Chondrocyte (in vitro differentiated cells): Measurements from ENCODE around the gene GP1BB. TPM values are rescaled to one million over a fixed set of nuclear protein-coding genes. Genes with fewer than 3 reads are reported as not detected.

ENCODE experiments used
- DNase-seq: peaks from one replicate; pipeline ENCODE4 v3.0.0; 2021; ENCODE audit warnings: mixed read lengths, low spot score
- H3K27ac Mint-ChIP-seq: one replicate; pipeline ENCODE4 v1.8.0; 2021; ENCODE audit warnings: mild to moderate bottlenecking, moderate library complexity, mixed read lengths; ENCODE audit not compliant: unreplicated experiment
- H3K27me3 Mint-ChIP-seq: 2 replicates; pipeline ENCODE4 v1.8.0; 2021; ENCODE audit warnings: low read depth, mixed read lengths
- H3K36me3 Mint-ChIP-seq: 2 replicates; pipeline ENCODE4 v1.8.0; 2021; ENCODE audit warnings: low read depth, mixed read lengths
- H3K4me1 Mint-ChIP-seq: 2 replicates; pipeline ENCODE4 v1.8.0; 2021; ENCODE audit warnings: low read depth, mild to moderate bottlenecking, mixed read lengths
- H3K4me3 Mint-ChIP-seq: one replicate; pipeline ENCODE4 v1.8.0; 2021; ENCODE audit warnings: mild to moderate bottlenecking, moderate library complexity, mixed read lengths; ENCODE audit not compliant: unreplicated experiment
- H3K9me3 Mint-ChIP-seq: 2 replicates; pipeline ENCODE4 v1.8.0; 2021; ENCODE audit warnings: low read depth, mixed read lengths
- total RNA-seq: library from RNA; stranded (reverse); gene quantifications from 3 replicates; pipeline ENCODE4 v1.2.1, GENCODE V29; 2021
- TF ChIP-seq, protein P1 (sequence below): fragments of 200-600 bp; sonication (generic); IDR thresholded peaks from 2 replicates; pipeline ENCODE4 v1.5.0; 2021; ENCODE audit warnings: antibody characterized with exemption, mild to moderate bottlenecking, moderate library complexity

Gene GP1BB
- total RNA-seq, 1 donor from 2014 or later: 56.0 TPM

DNA sequence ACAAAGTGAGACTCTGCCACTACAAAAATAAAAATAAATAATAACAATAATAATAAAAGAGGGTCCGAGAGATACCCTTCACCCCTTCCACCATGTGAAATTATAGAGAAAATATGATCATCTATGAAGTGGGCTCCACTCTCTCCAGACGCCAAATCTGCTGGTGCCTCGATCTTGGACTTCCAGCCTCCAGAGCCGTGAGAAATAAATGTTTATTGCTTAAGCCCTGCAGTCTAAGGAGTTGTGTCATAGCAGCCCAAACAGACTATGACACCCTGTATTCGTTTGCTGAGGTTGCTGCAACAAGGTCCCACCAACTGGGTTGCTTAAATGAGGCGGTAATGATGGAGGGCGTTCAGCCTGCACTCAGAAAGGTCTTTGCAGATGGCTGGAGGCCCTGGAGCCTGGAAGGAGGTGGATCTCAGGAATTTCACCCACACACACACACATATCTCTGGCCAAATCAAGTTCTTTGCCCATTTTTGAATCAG lies 16.6 kb upstream of the GP1BB start:
- peak; percentile 35 for DNase-seq
- no peaks in the 10 kb centered on the region for H3K36me3 Mint-ChIP-seq
- H3K9me3 Mint-ChIP-seq: no peaks in the 10 kb centered on the region
- H3K4me1 Mint-ChIP-seq: no peaks in the 10 kb centered on the region
- no peak overlapping the region for H3K4me3 Mint-ChIP-seq
- TF ChIP-seq, protein P1, sequence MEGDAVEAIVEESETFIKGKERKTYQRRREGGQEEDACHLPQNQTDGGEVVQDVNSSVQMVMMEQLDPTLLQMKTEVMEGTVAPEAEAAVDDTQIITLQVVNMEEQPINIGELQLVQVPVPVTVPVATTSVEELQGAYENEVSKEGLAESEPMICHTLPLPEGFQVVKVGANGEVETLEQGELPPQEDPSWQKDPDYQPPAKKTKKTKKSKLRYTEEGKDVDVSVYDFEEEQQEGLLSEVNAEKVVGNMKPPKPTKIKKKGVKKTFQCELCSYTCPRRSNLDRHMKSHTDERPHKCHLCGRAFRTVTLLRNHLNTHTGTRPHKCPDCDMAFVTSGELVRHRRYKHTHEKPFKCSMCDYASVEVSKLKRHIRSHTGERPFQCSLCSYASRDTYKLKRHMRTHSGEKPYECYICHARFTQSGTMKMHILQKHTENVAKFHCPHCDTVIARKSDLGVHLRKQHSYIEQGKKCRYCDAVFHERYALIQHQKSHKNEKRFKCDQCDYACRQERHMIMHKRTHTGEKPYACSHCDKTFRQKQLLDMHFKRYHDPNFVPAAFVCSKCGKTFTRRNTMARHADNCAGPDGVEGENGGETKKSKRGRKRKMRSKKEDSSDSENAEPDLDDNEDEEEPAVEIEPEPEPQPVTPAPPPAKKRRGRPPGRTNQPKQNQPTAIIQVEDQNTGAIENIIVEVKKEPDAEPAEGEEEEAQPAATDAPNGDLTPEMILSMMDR: no peak
- no peak overlapping the region for H3K27ac Mint-ChIP-seq
- no peaks in the 10 kb centered on the region for H3K27me3 Mint-ChIP-seq

DNA sequence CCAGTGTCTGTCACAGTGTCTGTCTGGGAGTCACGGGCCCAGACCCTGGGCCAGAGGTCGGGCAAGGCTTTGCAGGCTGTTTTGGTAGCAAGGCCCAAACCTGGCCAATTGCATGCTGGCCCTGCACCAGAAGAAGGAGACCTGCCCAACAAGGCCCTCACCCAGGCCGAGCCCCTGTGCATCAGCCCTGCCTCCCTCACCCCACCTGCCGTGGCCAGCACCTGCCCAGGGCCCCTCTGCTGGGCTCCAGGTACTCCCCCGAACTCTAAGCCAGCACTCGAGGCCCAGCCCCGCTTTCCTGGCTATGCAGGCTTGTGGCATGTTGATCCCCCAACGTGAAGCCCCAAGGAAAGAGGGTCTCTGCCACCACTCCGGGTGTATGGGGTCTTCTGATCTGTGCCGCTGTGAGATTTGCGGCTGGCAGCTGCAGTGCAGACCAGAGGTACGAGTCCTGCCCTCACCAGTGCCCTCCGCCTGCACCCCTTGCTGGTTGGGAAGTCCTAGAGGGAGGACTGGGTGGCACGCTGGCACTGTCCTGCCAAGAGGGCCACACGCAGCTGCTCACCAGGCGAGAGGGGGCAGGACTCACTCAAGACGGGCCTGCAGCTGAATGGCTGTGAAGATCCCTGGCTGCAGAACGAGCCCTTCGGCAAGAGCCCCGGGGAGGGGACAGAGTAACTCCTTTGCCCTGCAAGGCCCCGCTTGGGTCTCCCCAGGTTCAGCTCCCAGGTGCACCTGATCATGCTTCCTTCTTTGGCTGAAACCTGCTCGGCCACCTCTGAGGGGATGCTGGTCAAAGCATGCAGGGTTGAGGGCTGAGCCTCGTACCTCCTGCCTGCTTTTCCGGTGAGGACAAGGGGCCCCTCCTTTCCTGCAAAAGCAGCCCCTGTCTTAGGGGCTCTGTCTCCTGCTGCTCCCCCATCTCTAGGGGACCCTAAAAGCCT lies 15.7 kb upstream of the GP1BB start:
- peak; percentile 79 for DNase-seq
- Mint-ChIP-seq H3K4me1 (no peaks in the 10 kb centered on the region), H3K27me3 (no peaks in the 10 kb centered on the region), H3K27ac (no peak overlapping the region), H3K9me3 (no peaks in the 10 kb centered on the region), H3K36me3 (no peaks in the 10 kb centered on the region), H3K4me3 (no peak overlapping the region)
- TF ChIP-seq, protein P1: no peak

DNA sequence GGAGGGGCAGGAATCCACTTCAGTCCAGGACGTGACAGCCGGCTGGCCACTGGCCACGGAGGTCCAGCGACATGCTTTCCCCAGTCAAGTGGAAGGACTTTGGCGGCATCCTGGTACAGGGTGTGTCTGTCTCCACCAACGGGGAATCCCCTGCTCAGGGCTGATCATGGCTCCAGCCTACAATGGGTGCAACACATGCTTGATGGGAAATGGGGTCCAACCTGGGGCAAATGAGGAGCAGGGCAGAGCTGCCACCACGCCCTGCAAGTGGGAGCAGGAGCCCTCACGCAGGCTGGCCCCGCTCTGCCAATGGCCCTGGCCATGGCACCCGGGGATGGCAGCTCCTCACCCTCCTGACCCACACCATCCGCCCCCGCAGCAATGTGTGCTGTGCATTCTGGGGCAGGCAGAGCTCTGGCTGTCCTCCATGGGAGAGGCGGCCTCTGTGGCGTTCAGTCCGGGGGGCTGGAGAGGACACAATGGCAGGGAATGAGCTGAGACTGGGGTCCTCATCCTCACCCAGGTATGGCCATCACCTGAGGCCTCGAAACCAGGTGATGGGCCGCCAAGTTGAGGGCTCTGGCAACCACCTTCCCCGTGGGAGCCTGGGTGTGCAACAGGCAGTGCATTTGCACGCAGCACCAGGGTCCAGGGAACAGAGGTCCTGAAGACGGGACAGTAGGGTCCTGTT lies 14.9 kb upstream of the GP1BB start:
- Mint-ChIP-seq H3K4me1 (peaks cover 3% of the 10 kb centered on the region), H3K27ac (no peak overlapping the region), H3K27me3 (no peaks in the 10 kb centered on the region), H3K9me3 (no peaks in the 10 kb centered on the region), H3K4me3 (no peak overlapping the region), H3K36me3 (no peaks in the 10 kb centered on the region)
- TF ChIP-seq, protein P1: no peak
- peak; percentile 91 for DNase-seq

DNA sequence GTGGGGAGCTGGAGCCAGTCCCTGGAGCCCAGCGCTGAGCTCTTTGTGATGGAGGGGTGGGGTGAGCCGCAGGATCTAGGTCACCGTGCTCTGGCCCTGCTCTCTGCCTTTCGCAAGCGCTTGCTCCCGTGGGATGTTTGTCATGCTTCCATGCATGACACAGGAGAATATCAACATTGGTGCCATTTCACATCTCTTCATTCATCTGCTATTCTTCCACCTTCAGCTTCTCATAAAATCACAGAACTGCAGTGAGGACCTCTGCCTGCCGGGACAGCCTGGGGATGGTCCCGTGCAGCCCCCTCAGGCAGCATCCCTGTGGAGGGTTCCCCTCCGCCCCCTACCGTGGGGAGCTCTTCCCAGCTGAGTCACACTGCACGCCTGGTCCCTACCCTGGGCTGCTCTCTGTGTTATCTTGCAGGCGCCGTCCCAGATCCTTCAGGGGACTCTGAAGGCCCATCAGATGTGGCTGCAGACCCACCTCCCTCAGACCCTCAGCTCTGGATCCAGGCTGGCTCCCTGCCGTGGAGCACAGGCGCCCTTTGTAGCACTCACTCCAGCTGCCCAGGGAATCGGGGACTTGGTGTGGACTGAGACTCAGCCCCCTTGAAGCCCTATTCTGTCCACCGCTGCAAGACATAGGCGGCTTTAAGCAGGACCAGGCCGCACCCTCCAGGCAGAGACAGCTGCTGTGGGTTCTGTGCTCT lies 14.1 kb upstream of the GP1BB start:
- H3K36me3 Mint-ChIP-seq: no peaks in the 10 kb centered on the region
- no peaks in the 10 kb centered on the region for H3K27me3 Mint-ChIP-seq
- no peak for DNase-seq
- H3K27ac Mint-ChIP-seq: no peak overlapping the region
- H3K9me3 Mint-ChIP-seq: no peaks in the 10 kb centered on the region
- peaks cover 7% of the 10 kb centered on the region for H3K4me1 Mint-ChIP-seq
- no peak overlapping the region for H3K4me3 Mint-ChIP-seq
- TF ChIP-seq, protein P1: no peak
